MCF 10A (cell line): ENCODE measurements around the gene PRSS12. TPM values are rescaled to one million over a fixed set of nuclear protein-coding genes. Genes with fewer than 3 reads are reported as not detected.

Experiments used
- BruUV-seq: library from RNA; stranded (reverse); fragments of 400-500 nt; replicated peaks from 2 replicates; lab custom pipeline; 2021; lab: Mats Ljungman, UMichigan
- CTCF ChIA-PET: fragments of 300-600 bp; sonication (Branson Sonifier 250); formaldehyde crosslinking; extraction: SDS; loops from one replicate; lab custom pipeline; 2021; ENCODE audit warnings: antibody characterized with exemption, inconsistent platforms; lab: Yijun Ruan, JAX
- POLR2A ChIA-PET: fragments of 300-600, 350-650 bp; sonication (Branson Sonifier 250); formaldehyde crosslinking; extraction: SDS; loops from one replicate; lab custom pipeline; 2020; ENCODE audit warnings: antibody characterized with exemption, inconsistent platforms; lab: Yijun Ruan, JAX
- DNase-seq: peaks from one replicate; pipeline ENCODE4 v3.0.0-alpha.2; 2018; ENCODE audit not compliant: unreplicated experiment
- H3K27ac Mint-ChIP-seq: one replicate; pipeline ENCODE4 v1.8.0; 2022; ENCODE audit warnings: mild to moderate bottlenecking, low read depth, mixed read lengths; ENCODE audit not compliant: unreplicated experiment
- H3K27me3 Mint-ChIP-seq: one replicate; pipeline ENCODE4 v1.8.0; 2022; ENCODE audit warnings: mixed read lengths; ENCODE audit not compliant: insufficient read depth, unreplicated experiment
- H3K36me3 Mint-ChIP-seq: one replicate; pipeline ENCODE4 v1.8.0; 2022; ENCODE audit warnings: mild to moderate bottlenecking, moderate library complexity, mixed read lengths; ENCODE audit not compliant: insufficient read depth, unreplicated experiment
- H3K4me1 Mint-ChIP-seq: one replicate; pipeline ENCODE4 v1.8.0; 2022; ENCODE audit warnings: mixed read lengths; ENCODE audit not compliant: insufficient read depth, unreplicated experiment
- H3K4me3 Mint-ChIP-seq: one replicate; pipeline ENCODE4 v1.8.0; 2022; ENCODE audit warnings: mild to moderate bottlenecking, moderate library complexity, mixed read lengths; ENCODE audit not compliant: unreplicated experiment
- H3K9me3 Mint-ChIP-seq: one replicate; pipeline ENCODE4 v1.8.0; 2022; ENCODE audit warnings: mixed read lengths; ENCODE audit not compliant: unreplicated experiment
- intact Hi-C: fragments of 100-400 bp; cut with micrococcal nuclease; formaldehyde crosslinking; loops from 2 replicates; pipeline ENCODE4 v1.14.1; 2022
- total RNA-seq: library from RNA; stranded (reverse); gene quantifications from 2 replicates; pipeline ENCODE4 v1.2.3, GENCODE V29; 2022
- TF ChIP-seq, protein P1 (sequence below): fragments of 200-600 bp; IDR thresholded peaks from one replicate; pipeline ENCODE4 v1.8.0; 2022; ENCODE audit warnings: antibody characterized with exemption, mild to moderate bottlenecking; ENCODE audit not compliant: unreplicated experiment

The PRSS12 gene
- total RNA-seq, 1 experiment from 2014 or later, result 10.7 TPM

DNA sequence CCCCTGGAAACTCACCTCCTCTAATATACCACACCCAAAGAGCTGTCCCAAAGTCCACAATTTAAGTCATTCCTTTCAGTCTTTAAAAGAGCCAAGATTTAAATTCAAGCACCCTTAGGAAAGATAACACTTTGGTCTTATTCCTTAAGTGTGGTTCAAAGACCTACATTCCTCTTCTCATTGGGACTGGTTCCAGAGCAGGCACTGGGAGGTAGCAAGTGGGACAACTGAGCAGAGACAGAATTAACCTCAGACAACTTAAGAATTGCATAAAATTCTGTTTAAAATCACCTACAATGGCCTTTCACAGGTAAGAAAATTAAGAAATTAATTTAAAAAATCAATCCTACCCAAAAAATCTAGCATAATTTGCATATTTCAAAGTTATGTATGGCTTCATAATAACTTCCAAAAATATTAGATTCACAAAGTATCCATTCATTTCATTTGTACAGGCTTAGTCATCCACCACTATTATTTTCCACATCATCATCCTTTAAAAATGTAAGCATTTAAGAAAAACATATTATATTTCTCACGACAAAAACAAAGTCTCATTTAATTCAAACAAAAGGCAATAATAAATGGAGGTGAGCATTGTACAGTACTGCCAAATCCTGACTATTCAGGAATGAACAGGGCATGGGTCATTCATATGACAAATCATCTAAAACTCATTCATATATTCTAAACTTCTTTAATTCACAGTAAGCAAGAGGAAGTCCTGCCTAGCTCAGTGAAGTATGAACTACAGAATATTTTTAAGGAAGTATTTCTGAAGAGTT lies 13.6 kb downstream of the PRSS12 start:
- Mint-ChIP-seq H3K4me1 (peaks cover 6% of the 10 kb centered on the region), H3K27me3 (no peaks in the 10 kb centered on the region), H3K27ac (no peak overlapping the region), H3K9me3 (no peaks in the 10 kb centered on the region), H3K36me3 (no peaks in the 10 kb centered on the region), H3K4me3 (no peak overlapping the region)
- no peak for DNase-seq
- BruUV-seq, result no TSS peak
- POLR2A ChIA-PET, result interaction anchor here (1.2 to 2.4 kb wide), 2 partner anchors 15 to 34 kb away, joined by 4 to 7 read pairs; partner anchors contain the start of gene PRSS12
- TF ChIP-seq, protein P1, sequence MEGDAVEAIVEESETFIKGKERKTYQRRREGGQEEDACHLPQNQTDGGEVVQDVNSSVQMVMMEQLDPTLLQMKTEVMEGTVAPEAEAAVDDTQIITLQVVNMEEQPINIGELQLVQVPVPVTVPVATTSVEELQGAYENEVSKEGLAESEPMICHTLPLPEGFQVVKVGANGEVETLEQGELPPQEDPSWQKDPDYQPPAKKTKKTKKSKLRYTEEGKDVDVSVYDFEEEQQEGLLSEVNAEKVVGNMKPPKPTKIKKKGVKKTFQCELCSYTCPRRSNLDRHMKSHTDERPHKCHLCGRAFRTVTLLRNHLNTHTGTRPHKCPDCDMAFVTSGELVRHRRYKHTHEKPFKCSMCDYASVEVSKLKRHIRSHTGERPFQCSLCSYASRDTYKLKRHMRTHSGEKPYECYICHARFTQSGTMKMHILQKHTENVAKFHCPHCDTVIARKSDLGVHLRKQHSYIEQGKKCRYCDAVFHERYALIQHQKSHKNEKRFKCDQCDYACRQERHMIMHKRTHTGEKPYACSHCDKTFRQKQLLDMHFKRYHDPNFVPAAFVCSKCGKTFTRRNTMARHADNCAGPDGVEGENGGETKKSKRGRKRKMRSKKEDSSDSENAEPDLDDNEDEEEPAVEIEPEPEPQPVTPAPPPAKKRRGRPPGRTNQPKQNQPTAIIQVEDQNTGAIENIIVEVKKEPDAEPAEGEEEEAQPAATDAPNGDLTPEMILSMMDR, result no peak
- CTCF ChIA-PET, result interaction anchor here (0.7 to 1.6 kb wide), 3 partner anchors 9 to 26 kb away, joined by 3 to 5 read pairs (median 4); no protein-coding TSS in a partner anchor
- intact Hi-C loops, result no loop called here

DNA sequence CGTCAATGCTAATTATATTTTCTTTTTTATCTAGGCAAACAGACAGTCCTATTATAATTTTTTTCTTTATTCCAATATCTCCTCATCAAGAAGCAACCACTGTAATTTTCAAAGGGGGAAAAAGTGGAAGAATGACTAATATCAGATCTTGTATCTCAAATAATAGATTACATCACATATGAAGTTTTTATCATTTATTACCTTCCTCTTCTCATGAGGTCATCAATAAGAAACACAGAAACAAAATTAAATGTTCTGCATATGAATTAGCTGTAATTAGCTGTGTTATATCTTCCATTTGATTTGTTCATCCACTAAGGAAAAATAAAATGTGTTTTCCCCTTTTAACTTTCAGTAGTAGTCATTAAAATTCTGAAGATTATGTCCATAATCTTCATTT lies 14.3 kb downstream of the PRSS12 start:
- TF ChIP-seq, protein P1, result no peak
- DNase-seq, result no peak
- Mint-ChIP-seq H3K4me1 (peaks cover 6% of the 10 kb centered on the region), H3K9me3 (no peaks in the 10 kb centered on the region), H3K4me3 (no peak overlapping the region), H3K27me3 (no peaks in the 10 kb centered on the region), H3K27ac (no peak overlapping the region), H3K36me3 (no peaks in the 10 kb centered on the region)
- intact Hi-C loops, result no loop called here
- CTCF ChIA-PET, result interaction anchor here (0.7 to 1.6 kb wide), 2 partner anchors 10 to 26 kb away, joined by 3 to 4 read pairs; no protein-coding TSS in a partner anchor
- POLR2A ChIA-PET, result interaction anchor here (0.8 kb wide), 1 partner anchor 11 kb away, joined by 3 read pairs; no protein-coding TSS in a partner anchor
- no TSS peak for BruUV-seq

DNA sequence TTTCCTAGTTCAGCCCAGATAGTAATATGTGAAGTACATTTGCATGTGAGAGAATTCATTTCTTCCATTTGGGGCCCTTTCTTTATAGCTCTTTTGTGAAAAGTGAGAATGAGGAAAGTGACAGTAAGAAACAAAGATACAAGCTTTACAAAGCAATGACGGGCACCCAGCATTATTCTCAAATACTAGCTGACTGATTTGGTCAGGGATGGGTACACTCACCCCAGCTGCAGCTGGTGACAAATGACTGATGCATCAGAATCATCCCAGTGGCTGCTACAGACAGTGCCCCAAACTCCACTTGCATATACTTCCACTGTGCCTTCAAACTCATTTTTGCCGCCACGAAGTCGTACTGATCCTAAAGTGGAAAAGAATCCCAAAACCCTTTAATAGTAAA lies 14.8 kb downstream of the PRSS12 start:
- no peak for DNase-seq
- no TSS peak for BruUV-seq
- TF ChIP-seq, protein P1, result no peak
- CTCF ChIA-PET, result interaction anchor here (0.7 kb wide), 1 partner anchor 25 kb away, joined by 4 read pairs; no protein-coding TSS in a partner anchor
- H3K9me3 Mint-ChIP-seq, result no peaks in the 10 kb centered on the region
- POLR2A ChIA-PET, result interaction anchor here (0.8 kb wide), 1 partner anchor 10 kb away, joined by 3 read pairs; no protein-coding TSS in a partner anchor
- H3K27ac Mint-ChIP-seq, result no peak overlapping the region
- peaks cover 6% of the 10 kb centered on the region for H3K4me1 Mint-ChIP-seq
- no peak overlapping the region for H3K4me3 Mint-ChIP-seq
- no peaks in the 10 kb centered on the region for H3K36me3 Mint-ChIP-seq
- H3K27me3 Mint-ChIP-seq, result no peaks in the 10 kb centered on the region
- intact Hi-C loops, result no loop called here

DNA sequence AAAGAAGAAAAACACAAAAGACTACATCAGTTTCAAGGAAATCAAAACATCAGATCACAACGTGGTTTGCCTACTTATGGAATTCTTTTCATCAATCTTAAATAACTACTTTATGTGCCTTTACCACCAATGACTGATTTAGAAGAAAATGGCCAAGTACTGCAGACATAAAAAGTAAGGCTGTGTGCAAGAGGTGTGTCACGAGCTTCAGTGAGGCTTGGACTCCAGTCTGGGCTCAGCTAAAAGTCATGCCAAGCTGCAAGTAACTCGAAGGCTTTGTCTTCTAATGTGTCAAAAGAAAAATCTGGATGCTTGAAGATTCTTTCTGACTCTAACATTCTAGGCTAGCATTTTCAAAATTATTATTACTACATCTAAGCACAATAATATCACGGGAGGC lies 17.0 kb downstream of the PRSS12 start:
- DNase-seq, result no peak
- no peaks in the 10 kb centered on the region for H3K27me3 Mint-ChIP-seq
- no peak overlapping the region for H3K27ac Mint-ChIP-seq
- H3K4me3 Mint-ChIP-seq, result no peak overlapping the region
- no peaks in the 10 kb centered on the region for H3K36me3 Mint-ChIP-seq
- intact Hi-C loops, result no loop called here
- TF ChIP-seq, protein P1, result no peak
- no TSS peak for BruUV-seq
- CTCF ChIA-PET, result interaction anchor here (0.7 kb wide), 1 partner anchor 18 kb away, joined by 3 read pairs; no protein-coding TSS in a partner anchor
- peaks cover 6% of the 10 kb centered on the region for H3K4me1 Mint-ChIP-seq
- no peaks in the 10 kb centered on the region for H3K9me3 Mint-ChIP-seq
- POLR2A ChIA-PET, result no interaction called here
